Mammary epithelial cell (primary cell): ENCODE data around the gene YARS1.

Experiments used
- CTCF ChIP-seq, 2 donors: IDR thresholded peaks in 1 of 2; conservative IDR thresholded peaks in 1 of 2; 2 replicates each; pipeline ENCODE4 v1.5.1; 2011 to 2012; ENCODE audit warnings: inconsistent platforms in 2 of 2, low read length in 2 of 2, mild to moderate bottlenecking in 2 of 2, control low read depth in 1 of 2, low read depth in 1 of 2; ENCODE audit not compliant: insufficient read depth in 1 of 2; ENCODE audit errors: extremely low read depth in 1 of 2
- EZH2 ChIP-seq: IDR thresholded peaks from 2 replicates; pipeline ENCODE4 v1.6.1; 2012; ENCODE audit warnings: low read length, inconsistent platforms, borderline replicate concordance

GRCh38 chr1:32828341-32828740 is 11.2 kb upstream of the YARS1 start:
- TF ChIP-seq CTCF (conservative IDR thresholded peaks at IDR 0.05 in 1 of 2, IDR thresholded peaks at IDR 0.05 in 1 of 2; ENCODE audit: extremely low read depth in 1 of 2, insufficient read depth in 1 of 2, low read depth in 1 of 2, low read length in 2 of 2), result no peak
- TF ChIP-seq EZH2, result no peak
